ENCODE results near the gene TRIM2. TPM values are rescaled to one million over a fixed set of nuclear protein-coding genes. Genes with fewer than 3 reads are reported as not detected.

Gene TRIM2
- total and polyA plus RNA-seq, 2 donors (not counting 1 experiment from before 2014, with no cell fraction given): 39.6 to 90.8 TPM

- no peak overlapping the region for H3K4me2 ChIP-seq (ENCODE audit: extremely low read depth, insufficient read depth, low read length)
- H3K9ac ChIP-seq (ENCODE audit: insufficient read depth, low read length): no peak overlapping the region
- H3K4me3 ChIP-seq (replicated peaks in 1 of 4; ENCODE audit: control extremely low read depth in 1 of 4, insufficient read depth in 1 of 4, low read depth in 3 of 4, low read length in 4 of 4): no peak overlapping the region
- no peaks in the 10 kb centered on the region for H3K4me1 ChIP-seq (ENCODE audit: control insufficient read depth, extremely low read depth, insufficient read depth, low read length)
- TF ChIP-seq EZH2 (IDR thresholded peaks at IDR 0.05; ENCODE audit: low read length, missing control alignments): no peak
- no peak for TF ChIP-seq CTCF (conservative IDR thresholded peaks at IDR 0.05 in 1 of 2, IDR thresholded peaks at IDR 0.05 in 1 of 2; ENCODE audit: low read depth in 1 of 2, low read length in 2 of 2)
- no peak overlapping the region for H2AFZ ChIP-seq (ENCODE audit: low read length)
- DNase-seq (ENCODE audit: low read depth in 2 of 2): no peak
- no peaks in the 10 kb centered on the region for H3K27me3 ChIP-seq (ENCODE audit: control insufficient read depth, insufficient read depth, low read length)
- no peak overlapping the region for H3K27ac ChIP-seq (ENCODE audit: insufficient read depth, low read length)
- no peaks in the 10 kb centered on the region for H4K20me1 ChIP-seq (ENCODE audit: control insufficient read depth, extremely low read depth, insufficient read depth, low read length)
- H3K9me3 ChIP-seq (ENCODE audit: control insufficient read depth, insufficient read depth, low read depth, low read length): no peaks in the 10 kb centered on the region
- H3K79me2 ChIP-seq (ENCODE audit: control insufficient read depth, insufficient read depth, low read length): no peaks in the 10 kb centered on the region
- peaks cover 1% of the 10 kb centered on the region for H3K36me3 ChIP-seq (ENCODE audit: control insufficient read depth, insufficient read depth, low read length)
Measured at GRCh38 chr4:153366486-153366885, 162.2 kb downstream of the TRIM2 start.

GRCh38 chr4:153367092-153367491 lies 162.8 kb downstream of the TRIM2 start:
- Histone ChIP-seq H3K27ac (ENCODE audit: insufficient read depth, low read length) (no peak overlapping the region), H3K9me3 (ENCODE audit: control insufficient read depth, insufficient read depth, low read depth, low read length) (no peaks in the 10 kb centered on the region), H3K4me2 (ENCODE audit: extremely low read depth, insufficient read depth, low read length) (no peak overlapping the region), H3K27me3 (ENCODE audit: control insufficient read depth, insufficient read depth, low read length) (no peaks in the 10 kb centered on the region), H4K20me1 (ENCODE audit: control insufficient read depth, extremely low read depth, insufficient read depth, low read length) (no peaks in the 10 kb centered on the region), H3K4me3 (replicated peaks in 1 of 4; ENCODE audit: control extremely low read depth in 1 of 4, insufficient read depth in 1 of 4, low read depth in 3 of 4, low read length in 4 of 4) (no peak overlapping the region), H3K36me3 (ENCODE audit: control insufficient read depth, insufficient read depth, low read length) (peaks cover 1% of the 10 kb centered on the region), H3K79me2 (ENCODE audit: control insufficient read depth, insufficient read depth, low read length) (no peaks in the 10 kb centered on the region), H3K4me1 (ENCODE audit: control insufficient read depth, extremely low read depth, insufficient read depth, low read length) (no peaks in the 10 kb centered on the region), H3K9ac (ENCODE audit: insufficient read depth, low read length) (no peak overlapping the region), H2AFZ (ENCODE audit: low read length) (no peak overlapping the region)
- DNase-seq (ENCODE audit: low read depth in 2 of 2): no peak
- TF ChIP-seq EZH2 (IDR thresholded peaks at IDR 0.05; ENCODE audit: low read length, missing control alignments) (no peak), CTCF (conservative IDR thresholded peaks at IDR 0.05 in 1 of 2, IDR thresholded peaks at IDR 0.05 in 1 of 2; ENCODE audit: low read depth in 1 of 2, low read length in 2 of 2) (no peak)

GRCh38 chr4:153369021-153369420 lies 164.8 kb downstream of the TRIM2 start:
- Histone ChIP-seq H2AFZ (ENCODE audit: low read length) (no peak overlapping the region), H3K4me2 (ENCODE audit: extremely low read depth, insufficient read depth, low read length) (no peak overlapping the region), H3K4me1 (ENCODE audit: control insufficient read depth, extremely low read depth, insufficient read depth, low read length) (no peaks in the 10 kb centered on the region), H3K9me3 (ENCODE audit: control insufficient read depth, insufficient read depth, low read depth, low read length) (no peaks in the 10 kb centered on the region), H3K9ac (ENCODE audit: insufficient read depth, low read length) (no peak overlapping the region), H3K27me3 (ENCODE audit: control insufficient read depth, insufficient read depth, low read length) (no peaks in the 10 kb centered on the region), H3K27ac (ENCODE audit: insufficient read depth, low read length) (no peak overlapping the region), H3K36me3 (ENCODE audit: control insufficient read depth, insufficient read depth, low read length) (peaks cover 1% of the 10 kb centered on the region), H3K4me3 (replicated peaks in 1 of 4; ENCODE audit: control extremely low read depth in 1 of 4, insufficient read depth in 1 of 4, low read depth in 3 of 4, low read length in 4 of 4) (no peak overlapping the region), H4K20me1 (ENCODE audit: control insufficient read depth, extremely low read depth, insufficient read depth, low read length) (no peaks in the 10 kb centered on the region), H3K79me2 (ENCODE audit: control insufficient read depth, insufficient read depth, low read length) (no peaks in the 10 kb centered on the region)
- TF ChIP-seq EZH2 (IDR thresholded peaks at IDR 0.05; ENCODE audit: low read length, missing control alignments) (no peak), CTCF (conservative IDR thresholded peaks at IDR 0.05 in 1 of 2, IDR thresholded peaks at IDR 0.05 in 1 of 2; ENCODE audit: low read depth in 1 of 2, low read length in 2 of 2) (no peak)
- no peak for DNase-seq (ENCODE audit: low read depth in 2 of 2)
